Mucosa of stomach (tissue), 1 donor: ENCODE data around the gene ZKSCAN5.
A peak's percentile ranks its signal among the peaks of the same experiment; 100 is the strongest.
"Not testable (repeated sequence)": the region's sequence is repeated elsewhere in the genome, so short reads cannot be mapped to it uniquely, and the experiment has no call there.

Source experiments
- H3K27me3 ChIP-seq: one replicate; pipeline ENCODE4 v1.7.0; 2013; ENCODE audit warnings: mild to moderate bottlenecking, low read length; ENCODE audit not compliant: control insufficient read depth, insufficient read depth
- H3K36me3 ChIP-seq: one replicate; pipeline ENCODE4 v1.7.0; 2013; ENCODE audit warnings: low read length; ENCODE audit not compliant: control insufficient read depth, insufficient read depth
- H3K4me1 ChIP-seq: one replicate; pipeline ENCODE4 v1.7.0; 2013; ENCODE audit warnings: mild to moderate bottlenecking, low read length; ENCODE audit not compliant: control insufficient read depth, insufficient read depth
- H3K4me3 ChIP-seq: one replicate; pipeline ENCODE4 v1.7.0; 2013; ENCODE audit warnings: low read length
- H3K9ac ChIP-seq: one replicate; pipeline ENCODE4 v1.7.0; 2013; ENCODE audit warnings: mild to moderate bottlenecking, low read length, moderate library complexity
- H3K9me3 ChIP-seq: one replicate; pipeline ENCODE4 v1.7.0; 2013; ENCODE audit warnings: mild to moderate bottlenecking, low read length, moderate library complexity; ENCODE audit not compliant: control insufficient read depth
- donor health status: Pancreatic carcinoma.

ZKSCAN5 gene

GRCh38 chr7:99559175-99559915, 54.9 kb downstream of the ZKSCAN5 start:
- Histone ChIP-seq H3K36me3 (peaks cover 13% of the 10 kb centered on the region), H3K4me1 (peaks cover 14% of the 10 kb centered on the region), H3K9me3 (no peaks in the 10 kb centered on the region), H3K9ac (peak overlapping the region; percentile 97), H3K4me3 (peak overlapping the region; percentile 79), H3K27me3 (no peaks in the 10 kb centered on the region)

GRCh38 chr7:99560834-99561736, 56.6 kb downstream of the ZKSCAN5 start:
- H3K36me3 ChIP-seq = peaks cover 13% of the 10 kb centered on the region
- H3K4me1 ChIP-seq = peaks cover 14% of the 10 kb centered on the region
- H3K9ac ChIP-seq = peak overlapping the region; percentile 13
- H3K4me3 ChIP-seq = no peak overlapping the region
- H3K27me3 ChIP-seq = no peaks in the 10 kb centered on the region
- no peaks in the 10 kb centered on the region for H3K9me3 ChIP-seq

DNA sequence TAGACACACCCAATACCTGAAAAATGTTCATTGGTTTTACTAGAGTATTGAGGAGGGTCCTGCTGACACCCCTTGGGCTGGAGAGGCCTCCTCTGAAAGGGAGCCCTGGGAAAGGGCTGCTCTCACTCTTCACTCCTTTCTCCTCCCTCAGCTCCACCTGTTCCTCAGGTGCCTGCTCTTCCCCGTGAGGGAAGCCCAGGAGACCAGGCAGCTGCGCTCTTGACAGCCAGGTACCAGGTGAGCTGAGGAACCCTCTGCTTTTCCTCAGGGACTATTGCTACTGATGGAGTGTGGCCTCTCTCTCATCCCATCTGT, 57.2 kb downstream of the ZKSCAN5 start:
- H3K4me3 ChIP-seq = no peak overlapping the region
- peaks cover 14% of the 10 kb centered on the region for H3K4me1 ChIP-seq
- no peaks in the 10 kb centered on the region for H3K27me3 ChIP-seq
- no peak overlapping the region for H3K9ac ChIP-seq
- H3K36me3 ChIP-seq = peaks cover 13% of the 10 kb centered on the region
- H3K9me3 ChIP-seq = no peaks in the 10 kb centered on the region

DNA sequence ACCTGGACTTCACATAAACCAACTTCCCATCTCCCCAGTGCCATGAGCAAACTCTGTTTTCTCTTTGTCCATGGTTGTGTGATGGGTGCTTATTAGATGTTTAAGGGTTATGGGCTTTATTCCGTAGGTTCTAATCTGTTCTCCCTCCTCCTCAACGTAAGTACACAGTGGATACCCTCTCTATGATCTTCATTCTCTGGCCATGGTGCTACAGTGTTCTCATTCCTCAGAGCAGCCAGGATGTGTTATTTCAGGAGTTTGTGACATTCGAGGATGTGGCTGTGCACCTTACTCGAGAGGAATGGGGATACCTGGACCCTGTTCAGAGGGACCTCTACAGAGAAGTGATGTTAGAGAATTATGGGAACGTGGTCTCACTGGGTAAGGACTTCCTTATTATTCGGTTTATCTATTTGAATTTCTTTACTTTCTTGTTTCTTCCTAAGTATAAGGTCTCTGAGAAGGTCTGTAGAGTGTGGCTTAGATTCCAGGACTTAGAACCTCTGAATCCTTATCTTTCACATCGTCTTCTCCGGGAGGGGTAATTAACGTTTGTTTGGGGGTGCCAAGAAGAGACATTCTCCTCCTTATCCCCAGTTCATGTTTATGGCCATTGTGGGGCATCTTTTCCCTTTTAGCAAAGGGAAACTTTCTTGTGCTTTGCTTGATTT, 57.8 kb downstream of the ZKSCAN5 start:
- H3K27me3 ChIP-seq = no peaks in the 10 kb centered on the region
- H3K4me1 ChIP-seq = peaks cover 14% of the 10 kb centered on the region
- no peak overlapping the region for H3K4me3 ChIP-seq
- H3K9me3 ChIP-seq = no peaks in the 10 kb centered on the region
- H3K9ac ChIP-seq = peak overlapping the region; percentile 8
- peaks cover 13% of the 10 kb centered on the region for H3K36me3 ChIP-seq

- peak overlapping the region; percentile 8 for H3K9ac ChIP-seq
- no peaks in the 10 kb centered on the region for H3K27me3 ChIP-seq
- no peak overlapping the region for H3K4me3 ChIP-seq
- no peaks in the 10 kb centered on the region for H3K9me3 ChIP-seq
- H3K36me3 ChIP-seq = peaks cover 13% of the 10 kb centered on the region
- H3K4me1 ChIP-seq = peaks cover 14% of the 10 kb centered on the region
These were observed 58.4 kb downstream of the ZKSCAN5 start for GRCh38 chr7:99562832-99563231.

DNA sequence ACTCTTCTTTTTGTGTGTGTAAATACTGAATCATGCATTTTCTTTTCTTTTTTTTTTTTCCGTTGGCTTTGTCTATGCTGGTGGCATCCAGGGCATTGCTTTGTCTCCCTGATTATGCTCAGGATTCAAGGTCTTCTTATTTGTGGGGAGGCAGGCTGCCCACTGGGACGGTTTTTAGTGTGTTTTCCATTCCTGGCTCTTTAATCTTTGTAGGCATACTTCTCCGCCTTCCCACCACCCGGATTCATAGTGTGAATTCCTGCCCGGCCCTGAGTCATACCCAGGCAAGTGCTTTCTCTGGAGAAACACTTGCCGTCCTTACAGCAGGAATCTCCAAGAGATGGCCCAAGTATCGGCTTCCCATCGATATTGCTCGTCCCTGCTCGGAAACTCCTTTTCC, 59.2 kb downstream of the ZKSCAN5 start:
- peaks cover 14% of the 10 kb centered on the region for H3K4me1 ChIP-seq
- peaks cover 13% of the 10 kb centered on the region for H3K36me3 ChIP-seq
- H3K9ac ChIP-seq = no peak overlapping the region

GRCh38 chr7:99568770-99569169, 64.3 kb downstream of the ZKSCAN5 start:
- not testable (repeated sequence) for H3K9ac ChIP-seq, H3K4me1 ChIP-seq, H3K9me3 ChIP-seq, H3K27me3 ChIP-seq, H3K36me3 ChIP-seq, H3K4me3 ChIP-seq

More for the DNA sequence above, 59.2 kb downstream of the ZKSCAN5 start:
- Histone ChIP-seq H3K9me3 (no peaks in the 10 kb centered on the region), H3K4me3 (no peak overlapping the region), H3K27me3 (no peaks in the 10 kb centered on the region)

DNA sequence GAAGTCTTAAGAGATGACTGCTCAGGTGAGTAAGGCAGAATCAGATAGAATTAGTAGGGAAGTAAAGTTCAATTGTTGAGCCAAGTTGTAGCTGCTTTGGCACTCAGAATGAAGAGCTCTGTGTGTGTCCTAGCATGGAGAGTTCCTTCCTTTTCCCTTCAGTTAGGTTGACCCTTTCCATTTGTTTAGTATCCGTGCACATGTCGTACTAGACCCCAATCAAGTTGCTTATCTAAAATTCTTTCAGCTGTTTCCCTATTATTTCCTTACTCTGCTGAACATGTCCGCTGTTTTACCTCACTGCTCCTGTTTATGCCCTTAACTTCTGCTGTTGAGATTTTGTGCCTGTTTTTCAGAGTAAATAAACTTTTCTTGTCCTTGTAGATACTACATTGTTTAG, 67.3 kb downstream of the ZKSCAN5 start:
- H3K9ac ChIP-seq = no peak overlapping the region
- H3K4me1 ChIP-seq = no peaks in the 10 kb centered on the region
- H3K9me3 ChIP-seq = no peaks in the 10 kb centered on the region
- peaks cover 4% of the 10 kb centered on the region for H3K36me3 ChIP-seq
- no peak overlapping the region for H3K4me3 ChIP-seq
- no peaks in the 10 kb centered on the region for H3K27me3 ChIP-seq

GRCh38 chr7:99573257-99573656, 68.8 kb downstream of the ZKSCAN5 start:
- H3K36me3 ChIP-seq = peaks cover 4% of the 10 kb centered on the region
- no peaks in the 10 kb centered on the region for H3K4me1 ChIP-seq
- H3K9ac ChIP-seq = no peak overlapping the region
- H3K9me3 ChIP-seq = no peaks in the 10 kb centered on the region
- no peaks in the 10 kb centered on the region for H3K27me3 ChIP-seq
- H3K4me3 ChIP-seq = no peak overlapping the region

DNA sequence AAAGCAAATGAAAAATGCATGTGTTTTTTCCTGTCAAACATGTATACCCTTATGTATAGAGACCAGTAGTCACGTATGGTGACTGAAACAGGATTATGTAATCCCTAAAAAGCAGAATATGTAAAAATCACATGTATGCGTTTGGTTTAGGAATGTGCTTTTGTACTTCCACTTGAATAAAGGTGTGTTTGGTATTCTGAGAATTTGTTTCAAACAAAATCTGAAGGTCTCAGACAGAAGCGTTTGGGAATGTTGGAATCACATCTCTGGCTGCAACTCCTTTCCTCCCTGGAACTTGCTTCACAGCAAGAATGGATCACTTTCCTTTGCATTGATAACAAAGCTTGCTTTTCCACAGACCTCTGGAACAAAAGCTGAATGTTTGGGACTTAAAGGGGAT, 71.8 kb downstream of the ZKSCAN5 start:
- Histone ChIP-seq H3K9me3 (no peaks in the 10 kb centered on the region), H3K27me3 (peaks cover 16% of the 10 kb centered on the region), H3K4me1 (peaks cover 12% of the 10 kb centered on the region), H3K4me3 (no peak overlapping the region), H3K9ac (no peak overlapping the region), H3K36me3 (peaks cover 4% of the 10 kb centered on the region)

- H3K9me3 ChIP-seq = no peaks in the 10 kb centered on the region
- peak overlapping the region; percentile 48 for H3K9ac ChIP-seq
- H3K4me1 ChIP-seq = peaks cover 12% of the 10 kb centered on the region
- no peak overlapping the region for H3K4me3 ChIP-seq
- H3K36me3 ChIP-seq = no peaks in the 10 kb centered on the region
- H3K27me3 ChIP-seq = peaks cover 16% of the 10 kb centered on the region
These were observed 75.0 kb downstream of the ZKSCAN5 start for GRCh38 chr7:99579281-99579955.
